T-cell (primary cell): Measurements from ENCODE around the gene TTPAL. TPM values are rescaled to one million over a fixed set of nuclear protein-coding genes. Genes with fewer than 3 reads are reported as not detected.
A peak's percentile ranks its signal among the peaks of the same experiment; 100 is the strongest.

ENCODE experiments used
- ATAC-seq, 4 experiments: fragments of 200-7000 bp in 3 of 4; fragments of 150-1000 bp in 1 of 4; cut with Tn5 transposase; replicated peaks in 1 of 4; 1 replicate in 3 of 4; 2 replicates in 1 of 4; pipeline ENCODE4 v1.10.0; 2021; ENCODE audit warnings: moderate library complexity in 3 of 4, mild to moderate bottlenecking in 2 of 4, moderate number of reproducible peaks in 1 of 4
- CTCF ChIA-PET, 2 donors: fragments of 300-600 bp; sonication (Branson Sonifier 250); formaldehyde crosslinking; loops; one replicate each; lab custom pipeline; 2022; ENCODE audit warnings: antibody characterized with exemption in 2 of 2; lab: Charles Lee
- POLR2A ChIA-PET, 2 donors: fragments of 300-600 bp; sonication (Branson Sonifier 250); formaldehyde crosslinking; loops; one replicate each; lab custom pipeline; 2022; ENCODE audit warnings: antibody characterized with exemption in 2 of 2; lab: Charles Lee
- DNase-seq, 35 experiments: peaks; one replicate each; pipeline versions ENCODE4 v3.0.0 to v3.0.0-alpha.2; 2013 to 2023
- H3K27ac ChIP-seq: one replicate; pipeline ENCODE4 v1.5.1; 2013; ENCODE audit warnings: low read length
- H3K27me3 ChIP-seq, 2 experiments: replicated peaks in 1 of 2; 1 replicate in 1 of 2; 2 replicates in 1 of 2; pipeline versions ENCODE4 v1.6.1 to v1.7.0; 2013; ENCODE audit warnings: low read length in 1 of 2, mixed read lengths in 1 of 2; ENCODE audit not compliant: control insufficient read depth in 2 of 2, insufficient read depth in 2 of 2; ENCODE audit errors: extremely low read depth in 1 of 2
- H3K36me3 ChIP-seq, 2 donors: 1 replicate in 1 of 2; 2 replicates in 1 of 2; pipeline versions ENCODE4 v1.6.1 to v1.7.0; 2013; ENCODE audit warnings: low read length in 1 of 2; ENCODE audit not compliant: control insufficient read depth in 2 of 2, insufficient read depth in 1 of 2; ENCODE audit errors: extremely low read depth in 1 of 2
- H3K4me1 ChIP-seq, 2 experiments: 1 replicate in 1 of 2; 2 replicates in 1 of 2; pipeline versions ENCODE4 v1.6.1 to v1.7.0; 2013; ENCODE audit warnings: low read length in 2 of 2, mixed read lengths in 1 of 2; ENCODE audit not compliant: insufficient read depth in 2 of 2, control insufficient read depth in 1 of 2; ENCODE audit errors: extremely low read depth in 1 of 2
- H3K4me3 ChIP-seq, 2 donors: 1 replicate in 1 of 2; 2 replicates in 1 of 2; pipeline versions ENCODE4 v1.5.1 to v1.7.0; 2013; ENCODE audit warnings: mild to moderate bottlenecking in 2 of 2, low read length in 1 of 2, moderate library complexity in 1 of 2; ENCODE audit not compliant: control insufficient read depth in 1 of 2; ENCODE audit errors: extremely low read depth in 1 of 2
- H3K9me3 ChIP-seq: 2 replicates; pipeline ENCODE4 v1.7.0; 2013
- H3K27ac Mint-ChIP-seq, 2 donors: one replicate each; pipeline ENCODE4 v1.8.0; 2020 to 2021; ENCODE audit warnings: mild to moderate bottlenecking in 2 of 2, mixed read lengths in 2 of 2
- H3K27me3 Mint-ChIP-seq, 2 donors: one replicate each; pipeline ENCODE4 v1.8.0; 2021 to 2022; ENCODE audit warnings: mixed read lengths in 2 of 2
- H3K36me3 Mint-ChIP-seq: one replicate; pipeline ENCODE4 v1.8.0; 2021; ENCODE audit warnings: mixed read lengths
- H3K4me1 Mint-ChIP-seq, 3 donors: one replicate each; pipeline ENCODE4 v1.8.0; 2020 to 2022; ENCODE audit warnings: mixed read lengths in 3 of 3, mild to moderate bottlenecking in 1 of 3
- H3K4me3 Mint-ChIP-seq, 3 donors: one replicate each; pipeline ENCODE4 v1.8.0; 2020 to 2022; ENCODE audit warnings: mild to moderate bottlenecking in 3 of 3, mixed read lengths in 3 of 3, moderate library complexity in 3 of 3
- H3K9me3 Mint-ChIP-seq, 3 donors: one replicate each; pipeline ENCODE4 v1.8.0; 2020 to 2022; ENCODE audit warnings: mixed read lengths in 3 of 3
- WGBS: methylation state at CpG from one replicate; pipeline ENCODE4 v1.1.5; 2013; ENCODE audit warnings: missing lambda C conversion rate; ENCODE audit not compliant: insufficient coverage; 5-methylcytosine and 5-hydroxymethylcytosine counted together
- total RNA-seq, 35 experiments: library from RNA in 6 of 35; stranded (reverse) in 6 of 35; fragments of 120-200 nt in 1 of 35; gene quantifications; one replicate each; pipeline versions ENCODE4 v1.2.1 to v1.2.4 and lab custom pipeline; 2013 to 2026

Gene TTPAL
- total RNA-seq, 5 donors from 2014 or later (not counting 1 experiment from before 2014, with no cell fraction given) = 14.6 to 19.2 (median 16.8) TPM

DNA sequence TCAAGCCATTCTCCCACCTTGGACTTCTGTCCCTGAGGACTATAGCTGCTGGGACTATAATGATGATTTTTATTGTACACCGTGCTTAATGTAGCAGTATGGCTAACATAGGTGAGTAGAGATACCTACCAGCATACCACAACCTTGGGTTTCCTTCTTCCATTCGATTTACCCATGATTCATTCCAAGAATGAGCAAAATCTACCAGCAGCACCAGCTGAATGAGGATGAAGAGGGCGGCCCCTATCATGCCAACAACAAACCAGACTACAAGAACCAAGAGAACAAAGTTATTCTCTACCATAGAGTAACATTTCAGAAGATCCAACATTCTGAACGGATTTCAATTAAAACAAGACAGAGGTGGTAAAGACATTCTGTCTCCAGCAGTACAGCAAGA, 34.1 kb downstream of the TTPAL start:
- no peak overlapping the region for H3K27ac ChIP-seq
- Mint-ChIP-seq H3K4me1 (peaks cover 21 to 25% (median 22%) of the 10 kb centered on the region in 3 donors), H3K27ac (no peak overlapping the region), H3K27me3 (no peaks in the 10 kb centered on the region), H3K4me3 (no peak overlapping the region), H3K36me3 (peaks cover 33% of the 10 kb centered on the region), H3K9me3 (no peaks in the 10 kb centered on the region)
- CTCF ChIA-PET = no interaction called here
- H3K36me3 ChIP-seq = peaks cover 21 to 81% of the 10 kb centered on the region in 2 donors
- WGBS = 100% methylated on average over 1 of the region's 4 CpGs
- DNase-seq (no peak), ATAC-seq (no peak)
- POLR2A ChIA-PET = interaction anchor here in 1 of 2 donors (0.7 kb wide), 1 partner anchor 25 kb away, joined by 3 read pairs; no protein-coding TSS in a partner anchor
- no peak overlapping the region for H3K4me3 ChIP-seq
- no peaks in the 10 kb centered on the region for H3K27me3 ChIP-seq
- no peaks in the 10 kb centered on the region for H3K9me3 ChIP-seq
- H3K4me1 ChIP-seq = peaks cover 0 to 8% of the 10 kb centered on the region in 2 experiments

DNA sequence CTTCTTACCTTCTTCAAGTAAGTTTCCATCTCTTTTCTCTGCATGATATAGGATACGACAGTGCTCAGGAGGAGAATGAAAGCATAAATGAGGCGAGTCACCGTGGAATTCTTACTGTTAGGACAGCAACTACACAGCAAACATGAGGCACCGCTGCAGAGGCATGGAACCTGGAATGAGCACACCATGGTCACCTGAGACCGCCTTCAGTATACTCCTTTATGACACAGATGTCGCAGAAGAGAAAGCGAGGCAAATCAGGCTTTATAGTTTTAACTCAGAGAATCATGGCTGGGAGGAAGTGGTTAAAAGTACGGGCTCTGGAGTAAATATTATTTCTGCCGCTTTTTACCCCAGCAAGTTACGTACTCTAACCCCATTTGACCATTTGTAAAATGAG, 38.2 kb downstream of the TTPAL start:
- WGBS = 95% methylated on average over 2 of the region's 10 CpGs
- H3K36me3 ChIP-seq = peaks cover 8 to 50% of the 10 kb centered on the region in 2 donors
- POLR2A ChIA-PET = no interaction called here
- no peak overlapping the region for H3K4me3 ChIP-seq
- no peak overlapping the region for H3K4me3 Mint-ChIP-seq
- peaks cover 0 to 28% of the 10 kb centered on the region in 2 experiments for H3K4me1 ChIP-seq
- no peak for DNase-seq
- no peaks in the 10 kb centered on the region for H3K27me3 Mint-ChIP-seq
- ATAC-seq = no peak
- peaks cover 34% of the 10 kb centered on the region for H3K36me3 Mint-ChIP-seq
- CTCF ChIA-PET = interaction anchor here in 1 of 2 donors (0.7 kb wide), 1 partner anchor 76 kb away, joined by 3 read pairs; no protein-coding TSS in a partner anchor
- peak overlapping the region in 1 of 2 donors; percentile 44 for H3K27ac Mint-ChIP-seq
- no peaks in the 10 kb centered on the region for H3K27me3 ChIP-seq
- no peaks in the 10 kb centered on the region for H3K9me3 Mint-ChIP-seq
- peaks cover 51 to 55% (median 54%) of the 10 kb centered on the region in 3 donors for H3K4me1 Mint-ChIP-seq
- H3K9me3 ChIP-seq = no peaks in the 10 kb centered on the region
- H3K27ac ChIP-seq = no peak overlapping the region

DNA sequence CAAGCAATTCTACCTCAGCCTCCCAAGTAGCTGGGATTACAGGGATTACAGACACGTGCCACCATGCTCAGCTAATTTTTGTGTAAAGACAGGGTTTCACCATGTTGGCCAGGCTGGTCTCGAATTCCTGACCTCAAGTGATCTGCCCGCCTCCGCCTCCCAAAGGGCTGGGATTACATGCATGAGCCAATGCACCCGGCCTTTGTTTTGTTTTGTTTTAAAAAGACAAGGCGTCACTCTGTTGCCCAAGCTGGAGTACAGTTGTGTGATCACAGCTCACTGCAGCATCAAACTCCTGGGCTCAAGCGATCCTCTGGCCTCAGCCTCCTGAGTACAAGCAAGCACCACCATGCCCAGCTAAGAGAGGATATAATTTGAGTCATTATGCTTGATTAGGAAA, 40.8 kb downstream of the TTPAL start:
- whole genome bisulfite sequencing = 86% methylated on average over 5 of the region's 7 CpGs
- Mint-ChIP-seq H3K4me1 (peaks cover 73 to 76% (median 73%) of the 10 kb centered on the region in 3 donors), H3K27ac (no peak overlapping the region), H3K9me3 (no peaks in the 10 kb centered on the region), H3K4me3 (no peak overlapping the region), H3K27me3 (no peaks in the 10 kb centered on the region), H3K36me3 (peaks cover 28% of the 10 kb centered on the region)
- Histone ChIP-seq H3K36me3 (peaks cover 3 to 33% of the 10 kb centered on the region in 2 donors), H3K4me1 (peaks cover 16 to 54% of the 10 kb centered on the region in 2 experiments), H3K27ac (no peak overlapping the region), H3K27me3 (no peaks in the 10 kb centered on the region), H3K9me3 (no peaks in the 10 kb centered on the region), H3K4me3 (no peak overlapping the region)
- DNase-seq (no peak), ATAC-seq (no peak)
- ChIA-PET POLR2A (interaction anchor here in 1 of 2 donors (0.6 to 0.7 kb wide), 2 partner anchors 10 to 71 kb away, joined by 3 to 7 read pairs; no protein-coding TSS in a partner anchor), CTCF (no interaction called here)

DNA sequence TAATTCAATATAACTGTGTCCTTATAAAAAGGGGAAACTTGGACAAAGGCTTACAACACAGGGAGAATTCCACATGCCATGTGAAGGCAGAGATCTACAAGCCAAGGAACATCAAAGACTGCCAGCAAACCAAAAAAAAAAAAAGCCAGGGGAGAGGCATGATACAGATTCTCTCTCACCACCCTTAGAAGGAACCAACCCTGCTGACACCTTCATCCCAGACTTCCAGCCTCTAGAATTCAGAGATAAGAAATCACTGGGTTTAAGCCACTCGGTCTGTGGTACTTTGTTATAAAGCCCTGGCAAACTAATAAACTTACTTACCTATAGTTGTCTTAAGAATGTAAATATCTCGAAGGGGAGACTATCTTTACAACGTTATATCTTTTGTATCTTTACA, 41.8 kb downstream of the TTPAL start:
- Histone ChIP-seq H3K27me3 (no peaks in the 10 kb centered on the region), H3K27ac (no peak overlapping the region), H3K9me3 (no peaks in the 10 kb centered on the region), H3K4me1 (peaks cover 19 to 55% of the 10 kb centered on the region in 2 experiments), H3K4me3 (no peak overlapping the region), H3K36me3 (peaks cover 0 to 27% of the 10 kb centered on the region in 2 donors)
- peaks cover 75 to 77% (median 77%) of the 10 kb centered on the region in 3 donors for H3K4me1 Mint-ChIP-seq
- no CpG with 5 or more reads among the region's 3 CpGs for WGBS
- H3K9me3 Mint-ChIP-seq = no peaks in the 10 kb centered on the region
- peak overlapping the region in 1 of 2 donors; percentile 17 for H3K27ac Mint-ChIP-seq
- peak overlapping the region in 1 of 3 donors; percentile 13 for H3K4me3 Mint-ChIP-seq
- DNase-seq (no peak), ATAC-seq (no peak)
- CTCF ChIA-PET = interaction anchor here in 1 of 2 donors (0.7 kb wide), 1 partner anchor 26 kb away, joined by 5 read pairs; no protein-coding TSS in a partner anchor
- H3K36me3 Mint-ChIP-seq = peaks cover 26% of the 10 kb centered on the region
- no peaks in the 10 kb centered on the region for H3K27me3 Mint-ChIP-seq
- POLR2A ChIA-PET = interaction anchor here in 1 of 2 donors (1.4 kb wide), 1 partner anchor 14 kb away, joined by 7 read pairs; no protein-coding TSS in a partner anchor

DNA sequence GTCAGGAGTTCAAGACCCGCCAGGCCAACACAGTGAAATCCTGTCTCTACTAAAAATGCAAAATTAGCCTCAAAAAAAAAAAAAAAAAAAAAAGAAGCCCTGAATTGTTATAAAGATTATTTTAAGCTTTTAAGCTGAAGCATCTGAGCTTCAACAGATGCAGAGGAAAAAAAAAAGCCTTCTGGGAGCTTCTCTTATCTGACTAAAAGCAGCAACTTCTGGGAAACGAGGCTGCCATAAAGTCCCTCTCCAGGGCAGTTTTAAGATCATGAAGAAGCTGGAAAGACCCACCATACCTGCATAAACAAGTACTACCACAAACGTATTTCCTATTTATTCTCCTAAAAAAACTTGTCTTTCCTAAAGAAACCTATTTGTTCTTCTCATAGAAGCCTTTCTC, 42.6 kb downstream of the TTPAL start:
- peaks cover 72 to 77% (median 77%) of the 10 kb centered on the region in 3 donors for H3K4me1 Mint-ChIP-seq
- ChIA-PET CTCF (interaction anchor here in 1 of 2 donors (0.6 to 0.8 kb wide), 4 partner anchors 16 to 58 kb away, joined by 3 to 5 read pairs (median 4); no protein-coding TSS in a partner anchor), POLR2A (interaction anchor here (0.6 to 1.4 kb wide), 8 partner anchors 9 to 449 kb away, joined by 3 to 20 read pairs (median 6); no protein-coding TSS in a partner anchor)
- Histone ChIP-seq H3K9me3 (no peaks in the 10 kb centered on the region), H3K4me3 (no peak overlapping the region), H3K27ac (no peak overlapping the region), H3K4me1 (peaks cover 19 to 55% of the 10 kb centered on the region in 2 experiments), H3K36me3 (peaks cover 0 to 20% of the 10 kb centered on the region in 2 donors), H3K27me3 (no peaks in the 10 kb centered on the region)
- H3K36me3 Mint-ChIP-seq = peaks cover 22% of the 10 kb centered on the region
- H3K4me3 Mint-ChIP-seq = peak overlapping the region in 1 of 3 donors; percentile 74
- no peaks in the 10 kb centered on the region for H3K27me3 Mint-ChIP-seq
- 86% methylated on average over 1 of the region's 3 CpGs for WGBS
- ATAC-seq (no peak), DNase-seq (no peak)
- H3K9me3 Mint-ChIP-seq = no peaks in the 10 kb centered on the region
- peak overlapping the region in 1 of 2 donors; percentile 24 for H3K27ac Mint-ChIP-seq

DNA sequence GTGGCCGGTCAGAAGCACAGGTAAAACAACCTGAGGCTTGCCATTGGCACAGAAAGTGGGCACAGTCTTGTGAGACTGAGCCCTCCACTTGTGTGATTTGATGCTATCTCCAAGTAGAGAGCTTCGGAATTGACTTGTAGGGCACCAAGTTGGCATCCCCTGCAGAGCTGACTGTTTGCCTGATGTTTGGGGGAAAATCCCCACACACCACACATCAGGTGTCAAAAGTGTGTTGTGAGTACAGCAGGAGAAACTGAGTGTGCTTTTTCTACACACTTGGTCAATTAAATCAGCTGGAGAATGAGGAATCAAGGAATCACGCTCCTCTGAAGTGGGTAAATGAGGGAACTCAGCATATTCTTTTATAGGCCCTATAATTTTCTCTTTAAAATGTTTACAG, 45.2 kb downstream of the TTPAL start:
- Histone ChIP-seq H3K36me3 (peaks cover 0 to 12% of the 10 kb centered on the region in 2 donors), H3K27me3 (no peaks in the 10 kb centered on the region), H3K9me3 (no peaks in the 10 kb centered on the region), H3K4me1 (peaks cover 19 to 43% of the 10 kb centered on the region in 2 experiments), H3K4me3 (peak overlapping the region; percentile 98 to 99), H3K27ac (peak overlapping the region; percentile 98)
- Mint-ChIP-seq H3K36me3 (peaks cover 16% of the 10 kb centered on the region), H3K4me3 (peak overlapping the region; percentile 74 to 90 (median 88)), H3K27me3 (no peaks in the 10 kb centered on the region), H3K27ac (peak overlapping the region in 1 of 2 donors; percentile 94), H3K9me3 (no peaks in the 10 kb centered on the region), H3K4me1 (peaks cover 54 to 62% (median 59%) of the 10 kb centered on the region in 3 donors)
- peak in 7 of 35 experiments; percentile 3 to 48 (median 13) for DNase-seq
- WGBS = 100% methylated on average over 1 of the region's 3 CpGs
- no peak for ATAC-seq
- CTCF ChIA-PET = interaction anchor here (0.6 to 1.0 kb wide), 3 partner anchors 88 to 304 kb away, joined by 3 read pairs; no protein-coding TSS in a partner anchor
- POLR2A ChIA-PET = interaction anchor here (0.6 to 1.2 kb wide), 4 partner anchors 12 to 132 kb away, joined by 3 to 4 read pairs (median 3); no protein-coding TSS in a partner anchor
